HepG2 (cell line): ENCODE data around the gene TLN1. TPM values are rescaled to one million over a fixed set of nuclear protein-coding genes. Genes with fewer than 3 reads are reported as not detected.

Experiments used
- MAFF ChIP-seq: IDR thresholded peaks from 2 replicates; pipeline ENCODE4 v1.6.1; 2011; ENCODE audit warnings: low read depth, low read length, improper control_type of control experiment
- MEIS1 ChIP-seq: sonication (generic); formaldehyde crosslinking; IDR thresholded peaks from 2 replicates; pipeline ENCODE4 v1.9.0; 2021; ENCODE audit warnings: mild to moderate bottlenecking, missing genetic modification reagents, moderate library complexity, borderline replicate concordance
- POLR2G ChIP-seq: fragments of 200-400 bp; formaldehyde crosslinking; IDR thresholded peaks from 2 replicates; pipeline ENCODE4 v1.6.1; 2018; ENCODE audit warnings: mild to moderate bottlenecking, low read depth, low read length, moderate library complexity
- RARA ChIP-seq: IDR thresholded peaks from 2 replicates; pipeline ENCODE4 v1.6.1; 2016; ENCODE audit warnings: missing genetic modification reagents, missing compliant biosample characterization
- XRCC5 ChIP-seq: fragments of 200-400 bp; formaldehyde crosslinking; optimal IDR thresholded peaks from 2 replicates; pipeline ENCODE3; 2017; ENCODE audit warnings: mild to moderate bottlenecking, low read length
- ZBTB40 ChIP-seq, 2 experiments: fragments of 450-650 bp in 1 of 2; sonication (generic) in 1 of 2; formaldehyde crosslinking in 1 of 2; IDR thresholded peaks; 2 replicates each; pipeline versions ENCODE4 v1.6.1 to v1.8.0; 2016 to 2022; ENCODE audit warnings: antibody characterized with exemption in 1 of 2, mild to moderate bottlenecking in 1 of 2, missing genetic modification reagents in 1 of 2
- ZNF678 ChIP-seq: sonication (generic); formaldehyde crosslinking; IDR thresholded peaks from 2 replicates; pipeline ENCODE4 v1.4.0; 2020; ENCODE audit warnings: mild to moderate bottlenecking, missing genetic modification reagents
- polyA plus RNA-seq, 8 experiments: library from polyadenylated mRNA; depleted of rRNA in 3 of 8; stranded (reverse) in 7 of 8; unstranded in 1 of 8; fragments of >200 nt; fragmentation: Illumina TruSeq in 4 of 8; extraction: Trizol in 4 of 8; gene quantifications; 2 replicates each; pipeline versions ENCODE4 v1.2.1 to v1.2.3, GENCODE V29; 2011 to 2016; ENCODE audit warnings: low read depth in 4 of 8, missing spikeins in 1 of 8, mixed read lengths in 1 of 8; ENCODE audit not compliant: insufficient read depth in 1 of 8
- total RNA-seq, 5 experiments: library from RNA; depleted of rRNA; stranded (reverse); fragments of >200 nt; fragmentation: Illumina TruSeq; extraction: Trizol; gene quantifications; 2 replicates each; pipeline ENCODE4 v1.2.3, GENCODE V29; 2016; ENCODE audit warnings: low read depth in 1 of 5
- TF ChIP-seq, protein P1 (sequence below): sonication (generic); formaldehyde crosslinking; IDR thresholded peaks from 2 replicates; pipeline ENCODE4 v1.4.0; 2020; ENCODE audit warnings: missing genetic modification reagents, borderline replicate concordance
- TF ChIP-seq, protein P2 (sequence below): sonication (generic); formaldehyde crosslinking; IDR thresholded peaks from 2 replicates; pipeline ENCODE4 v1.4.0; 2020; ENCODE audit warnings: missing genetic modification reagents, borderline replicate concordance

TLN1 gene
- total and polyA plus RNA-seq, 2 of the 13 experiments (the other 11 are each of a cell fraction or from before 2014, with no cell fraction given), result 35.2 to 51.8 TPM

GRCh38 chr9:35748858-35749514 lies 17.0 kb upstream of the TLN1 start, which contains the start of the genes GBA2 and RGP1 (continued):
- TF ChIP-seq, protein P1, sequence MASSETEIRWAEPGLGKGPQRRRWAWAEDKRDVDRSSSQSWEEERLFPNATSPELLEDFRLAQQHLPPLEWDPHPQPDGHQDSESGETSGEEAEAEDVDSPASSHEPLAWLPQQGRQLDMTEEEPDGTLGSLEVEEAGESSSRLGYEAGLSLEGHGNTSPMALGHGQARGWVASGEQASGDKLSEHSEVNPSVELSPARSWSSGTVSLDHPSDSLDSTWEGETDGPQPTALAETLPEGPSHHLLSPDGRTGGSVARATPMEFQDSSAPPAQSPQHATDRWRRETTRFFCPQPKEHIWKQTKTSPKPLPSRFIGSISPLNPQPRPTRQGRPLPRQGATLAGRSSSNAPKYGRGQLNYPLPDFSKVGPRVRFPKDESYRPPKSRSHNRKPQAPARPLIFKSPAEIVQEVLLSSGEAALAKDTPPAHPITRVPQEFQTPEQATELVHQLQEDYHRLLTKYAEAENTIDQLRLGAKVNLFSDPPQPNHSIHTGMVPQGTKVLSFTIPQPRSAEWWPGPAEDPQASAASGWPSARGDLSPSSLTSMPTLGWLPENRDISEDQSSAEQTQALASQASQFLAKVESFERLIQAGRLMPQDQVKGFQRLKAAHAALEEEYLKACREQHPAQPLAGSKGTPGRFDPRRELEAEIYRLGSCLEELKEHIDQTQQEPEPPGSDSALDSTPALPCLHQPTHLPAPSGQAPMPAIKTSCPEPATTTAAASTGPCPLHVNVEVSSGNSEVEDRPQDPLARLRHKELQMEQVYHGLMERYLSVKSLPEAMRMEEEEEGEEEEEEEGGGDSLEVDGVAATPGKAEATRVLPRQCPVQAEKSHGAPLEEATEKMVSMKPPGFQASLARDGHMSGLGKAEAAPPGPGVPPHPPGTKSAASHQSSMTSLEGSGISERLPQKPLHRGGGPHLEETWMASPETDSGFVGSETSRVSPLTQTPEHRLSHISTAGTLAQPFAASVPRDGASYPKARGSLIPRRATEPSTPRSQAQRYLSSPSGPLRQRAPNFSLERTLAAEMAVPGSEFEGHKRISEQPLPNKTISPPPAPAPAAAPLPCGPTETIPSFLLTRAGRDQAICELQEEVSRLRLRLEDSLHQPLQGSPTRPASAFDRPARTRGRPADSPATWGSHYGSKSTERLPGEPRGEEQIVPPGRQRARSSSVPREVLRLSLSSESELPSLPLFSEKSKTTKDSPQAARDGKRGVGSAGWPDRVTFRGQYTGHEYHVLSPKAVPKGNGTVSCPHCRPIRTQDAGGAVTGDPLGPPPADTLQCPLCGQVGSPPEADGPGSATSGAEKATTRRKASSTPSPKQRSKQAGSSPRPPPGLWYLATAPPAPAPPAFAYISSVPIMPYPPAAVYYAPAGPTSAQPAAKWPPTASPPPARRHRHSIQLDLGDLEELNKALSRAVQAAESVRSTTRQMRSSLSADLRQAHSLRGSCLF (CRISPR knock-in tag), result no peak
- TF ChIP-seq MEIS1 (CRISPR knock-in tag) (no peak), POLR2G (peak; percentile 90), MAFF (no peak), RARA (no peak), ZNF678 (CRISPR knock-in tag) (no peak; the same call in 1 of the 2 replicates), ZBTB40 (IDR thresholded peaks at IDR 0.05) (peak; percentile 40; the same call in 1 of the 2 replicates), ZBTB40 (CRISPR knock-in tag; IDR thresholded peaks at IDR 0.05) (no peak), XRCC5 (no peak)
- TF ChIP-seq, protein P2, sequence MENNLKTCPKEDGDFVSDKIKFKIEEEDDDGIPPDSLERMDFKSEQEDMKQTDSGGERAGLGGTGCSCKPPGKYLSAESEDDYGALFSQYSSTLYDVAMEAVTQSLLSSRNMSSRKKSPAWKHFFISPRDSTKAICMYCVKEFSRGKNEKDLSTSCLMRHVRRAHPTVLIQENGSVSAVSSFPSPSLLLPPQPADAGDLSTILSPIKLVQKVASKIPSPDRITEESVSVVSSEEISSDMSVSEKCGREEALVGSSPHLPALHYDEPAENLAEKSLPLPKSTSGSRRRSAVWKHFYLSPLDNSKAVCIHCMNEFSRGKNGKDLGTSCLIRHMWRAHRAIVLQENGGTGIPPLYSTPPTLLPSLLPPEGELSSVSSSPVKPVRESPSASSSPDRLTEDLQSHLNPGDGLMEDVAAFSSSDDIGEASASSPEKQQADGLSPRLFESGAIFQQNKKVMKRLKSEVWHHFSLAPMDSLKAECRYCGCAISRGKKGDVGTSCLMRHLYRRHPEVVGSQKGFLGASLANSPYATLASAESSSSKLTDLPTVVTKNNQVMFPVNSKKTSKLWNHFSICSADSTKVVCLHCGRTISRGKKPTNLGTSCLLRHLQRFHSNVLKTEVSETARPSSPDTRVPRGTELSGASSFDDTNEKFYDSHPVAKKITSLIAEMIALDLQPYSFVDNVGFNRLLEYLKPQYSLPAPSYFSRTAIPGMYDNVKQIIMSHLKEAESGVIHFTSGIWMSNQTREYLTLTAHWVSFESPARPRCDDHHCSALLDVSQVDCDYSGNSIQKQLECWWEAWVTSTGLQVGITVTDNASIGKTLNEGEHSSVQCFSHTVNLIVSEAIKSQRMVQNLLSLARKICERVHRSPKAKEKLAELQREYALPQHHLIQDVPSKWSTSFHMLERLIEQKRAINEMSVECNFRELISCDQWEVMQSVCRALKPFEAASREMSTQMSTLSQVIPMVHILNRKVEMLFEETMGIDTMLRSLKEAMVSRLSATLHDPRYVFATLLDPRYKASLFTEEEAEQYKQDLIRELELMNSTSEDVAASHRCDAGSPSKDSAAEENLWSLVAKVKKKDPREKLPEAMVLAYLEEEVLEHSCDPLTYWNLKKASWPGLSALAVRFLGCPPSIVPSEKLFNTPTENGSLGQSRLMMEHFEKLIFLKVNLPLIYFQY, result peak; percentile 80; the same call in 1 of the 2 replicates
